Peyer's patch (tissue), 4 donors: ENCODE data around the gene BLMH.

ENCODE experiments used
- CTCF ChIP-seq, 6 experiments: fragments of 450-650 bp in 4 of 6; fragments of 200-600 bp in 2 of 6; sonication (generic) in 1 of 6; IDR thresholded peaks; one replicate each; pipeline ENCODE4 v1.5.1; 2017 to 2019; ENCODE audit warnings: antibody characterized with exemption in 6 of 6, mild to moderate bottlenecking in 3 of 6, moderate library complexity in 1 of 6
- POLR2A ChIP-seq, 2 donors: fragments of 450-650 bp; IDR thresholded peaks; one replicate each; pipeline ENCODE4 v1.5.1; 2017; ENCODE audit warnings: antibody characterized with exemption in 2 of 2, mild to moderate bottlenecking in 2 of 2, moderate library complexity in 2 of 2

- no peak for TF ChIP-seq CTCF (IDR thresholded peaks at IDR 0.05)
- TF ChIP-seq POLR2A (IDR thresholded peaks at IDR 0.05): no peak
Measured at GRCh38 chr17:30235386-30236296, 56.1 kb downstream of the BLMH start, which contains the start of gene SLC6A4.
